ENCODE data around the gene PIAS4. TPM values are rescaled to one million over a fixed set of nuclear protein-coding genes. Genes with fewer than 3 reads are reported as not detected.
"Not testable (repeated sequence)": the region's sequence is repeated elsewhere in the genome, so short reads cannot be mapped to it uniquely, and the experiment has no call there.

Gene PIAS4
- total and polyA plus RNA-seq, 9 of the 15 experiments (the other 6 are each of a cell fraction or from before 2014, with no cell fraction given), result 0.27 to 34.9 (median 14.4) TPM

DNA sequence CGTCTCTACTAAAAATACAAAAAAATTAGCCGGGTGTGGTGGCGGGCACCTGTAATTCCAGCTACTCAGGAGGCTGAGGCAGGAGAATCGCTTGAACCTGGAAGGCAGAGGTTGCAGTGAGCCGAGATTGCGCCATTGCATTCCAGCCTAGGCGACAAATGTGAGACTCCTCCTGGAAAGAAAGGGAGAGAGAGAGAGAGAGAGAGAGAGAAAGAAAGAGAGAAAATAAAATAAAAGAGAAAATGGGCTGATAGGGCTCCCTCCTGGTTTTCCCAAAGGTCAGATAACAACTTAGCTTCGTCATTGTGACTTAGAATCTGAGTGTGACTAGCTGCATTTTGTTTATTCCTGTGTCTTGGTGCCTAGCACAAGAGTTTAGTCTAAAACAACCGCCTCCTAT, 2.1 kb upstream of the PIAS4 start (continued):
- TF ChIP-seq ATF3 (IDR thresholded peaks at IDR 0.05), result peak; percentile 22; the same call in 1 of the 2 replicates
- TF ChIP-seq ATF3 (CRISPR knock-in tag; conservative IDR thresholded peaks at IDR 0.05); TOE1 (CRISPR knock-in tag; IDR thresholded peaks at IDR 0.05; ENCODE audit: borderline replicate concordance, low read depth); ID3 (CRISPR knock-in tag; IDR thresholded peaks at IDR 0.05): not testable (repeated sequence)
- TF ChIP-seq TOE1 (IDR thresholded peaks at IDR 0.05; ENCODE audit: borderline replicate concordance), result 0 out of 2 replicates have a peak, but pooled peaks have one; percentile 22
- peak; percentile 95 for TF ChIP-seq DPF2 (IDR thresholded peaks at IDR 0.05)
- peak; percentile 52; the same call in 1 of the 2 replicates for TF ChIP-seq NCOR1 (IDR thresholded peaks at IDR 0.05)
- TF ChIP-seq C11orf30 (IDR thresholded peaks at IDR 0.05; ENCODE audit: low read depth), result peak; percentile 91
- TF ChIP-seq FOXJ2 (tag; IDR thresholded peaks at IDR 0.05), result 0 out of 2 replicates have a peak, but pooled peaks have one; percentile 49
- TF ChIP-seq ARNT (IDR thresholded peaks at IDR 0.05), result peak in 1 of 2 experiments; percentile 52; a peak in 1 of 4 replicates
- peak; percentile 68 for TF ChIP-seq MTA2 (IDR thresholded peaks at IDR 0.05; ENCODE audit: low read depth)
- TF ChIP-seq TCF3 (CRISPR knock-in tag; IDR thresholded peaks at IDR 0.05), result peak; percentile 23
- peak; percentile 78 for TF ChIP-seq BRD9 (IDR thresholded peaks at IDR 0.05; ENCODE audit: low read depth, partially characterized antibody)
- TF ChIP-seq EP300 (IDR thresholded peaks at IDR 0.05; ENCODE audit: low read length), result peak; percentile 52; the same call in 1 of the 2 replicates
- TF ChIP-seq, protein P1, sequence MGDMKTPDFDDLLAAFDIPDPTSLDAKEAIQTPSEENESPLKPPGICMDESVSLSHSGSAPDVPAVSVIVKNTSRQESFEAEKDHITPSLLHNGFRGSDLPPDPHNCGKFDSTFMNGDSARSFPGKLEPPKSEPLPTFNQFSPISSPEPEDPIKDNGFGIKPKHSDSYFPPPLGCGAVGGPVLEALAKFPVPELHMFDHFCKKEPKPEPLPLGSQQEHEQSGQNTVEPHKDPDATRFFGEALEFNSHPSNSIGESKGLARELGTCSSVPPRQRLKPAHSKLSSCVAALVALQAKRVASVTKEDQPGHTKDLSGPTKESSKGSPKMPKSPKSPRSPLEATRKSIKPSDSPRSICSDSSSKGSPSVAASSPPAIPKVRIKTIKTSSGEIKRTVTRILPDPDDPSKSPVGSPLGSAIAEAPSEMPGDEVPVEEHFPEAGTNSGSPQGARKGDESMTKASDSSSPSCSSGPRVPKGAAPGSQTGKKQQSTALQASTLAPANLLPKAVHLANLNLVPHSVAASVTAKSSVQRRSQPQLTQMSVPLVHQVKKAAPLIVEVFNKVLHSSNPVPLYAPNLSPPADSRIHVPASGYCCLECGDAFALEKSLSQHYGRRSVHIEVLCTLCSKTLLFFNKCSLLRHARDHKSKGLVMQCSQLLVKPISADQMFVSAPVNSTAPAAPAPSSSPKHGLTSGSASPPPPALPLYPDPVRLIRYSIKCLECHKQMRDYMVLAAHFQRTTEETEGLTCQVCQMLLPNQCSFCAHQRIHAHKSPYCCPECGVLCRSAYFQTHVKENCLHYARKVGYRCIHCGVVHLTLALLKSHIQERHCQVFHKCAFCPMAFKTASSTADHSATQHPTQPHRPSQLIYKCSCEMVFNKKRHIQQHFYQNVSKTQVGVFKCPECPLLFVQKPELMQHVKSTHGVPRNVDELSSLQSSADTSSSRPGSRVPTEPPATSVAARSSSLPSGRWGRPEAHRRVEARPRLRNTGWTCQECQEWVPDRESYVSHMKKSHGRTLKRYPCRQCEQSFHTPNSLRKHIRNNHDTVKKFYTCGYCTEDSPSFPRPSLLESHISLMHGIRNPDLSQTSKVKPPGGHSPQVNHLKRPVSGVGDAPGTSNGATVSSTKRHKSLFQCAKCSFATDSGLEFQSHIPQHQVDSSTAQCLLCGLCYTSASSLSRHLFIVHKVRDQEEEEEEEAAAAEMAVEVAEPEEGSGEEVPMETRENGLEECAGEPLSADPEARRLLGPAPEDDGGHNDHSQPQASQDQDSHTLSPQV (IDR thresholded peaks at IDR 0.05), result peak; percentile 84; the same call in 1 of the 2 replicates
- TF ChIP-seq ID3 (tag; IDR thresholded peaks at IDR 0.05), result 0 out of 2 replicates have a peak, but pooled peaks have one; percentile 37
- peak; percentile 86 for TF ChIP-seq NFE2 (IDR thresholded peaks at IDR 0.05; ENCODE audit: low read depth)
